PC-9 (cell line): ENCODE measurements around the gene SCD5.

Source experiments
- CTCF ChIP-seq: fragments of 200-600 bp; sonication (generic); conservative IDR thresholded peaks from 2 replicates; pipeline ENCODE4 v1.6.1; 2017; ENCODE audit warnings: mixed run types, antibody characterized with exemption, mild to moderate bottlenecking, moderate library complexity
- EZH2 ChIP-seq: fragments of 200-600 bp; sonication (generic); IDR thresholded peaks from 2 replicates; pipeline ENCODE4 v1.8.0; 2017; ENCODE audit warnings: antibody characterized with exemption, low read depth

GRCh38 chr4:82820689-82821088 lies 22.1 kb upstream of the SCD5 start:
- TF ChIP-seq CTCF (no peak), EZH2 (no peak)
